ENCODE results near the gene BNIPL.

The BNIPL gene

GRCh38 chr1:151002051-151002450 lies 34.3 kb upstream of the BNIPL start:
- TF ChIP-seq, protein P1, sequence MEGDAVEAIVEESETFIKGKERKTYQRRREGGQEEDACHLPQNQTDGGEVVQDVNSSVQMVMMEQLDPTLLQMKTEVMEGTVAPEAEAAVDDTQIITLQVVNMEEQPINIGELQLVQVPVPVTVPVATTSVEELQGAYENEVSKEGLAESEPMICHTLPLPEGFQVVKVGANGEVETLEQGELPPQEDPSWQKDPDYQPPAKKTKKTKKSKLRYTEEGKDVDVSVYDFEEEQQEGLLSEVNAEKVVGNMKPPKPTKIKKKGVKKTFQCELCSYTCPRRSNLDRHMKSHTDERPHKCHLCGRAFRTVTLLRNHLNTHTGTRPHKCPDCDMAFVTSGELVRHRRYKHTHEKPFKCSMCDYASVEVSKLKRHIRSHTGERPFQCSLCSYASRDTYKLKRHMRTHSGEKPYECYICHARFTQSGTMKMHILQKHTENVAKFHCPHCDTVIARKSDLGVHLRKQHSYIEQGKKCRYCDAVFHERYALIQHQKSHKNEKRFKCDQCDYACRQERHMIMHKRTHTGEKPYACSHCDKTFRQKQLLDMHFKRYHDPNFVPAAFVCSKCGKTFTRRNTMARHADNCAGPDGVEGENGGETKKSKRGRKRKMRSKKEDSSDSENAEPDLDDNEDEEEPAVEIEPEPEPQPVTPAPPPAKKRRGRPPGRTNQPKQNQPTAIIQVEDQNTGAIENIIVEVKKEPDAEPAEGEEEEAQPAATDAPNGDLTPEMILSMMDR (IDR thresholded peaks at IDR 0.05; ENCODE audit: insufficient read depth, low read depth, low read length, missing control alignments) = no peak

DNA sequence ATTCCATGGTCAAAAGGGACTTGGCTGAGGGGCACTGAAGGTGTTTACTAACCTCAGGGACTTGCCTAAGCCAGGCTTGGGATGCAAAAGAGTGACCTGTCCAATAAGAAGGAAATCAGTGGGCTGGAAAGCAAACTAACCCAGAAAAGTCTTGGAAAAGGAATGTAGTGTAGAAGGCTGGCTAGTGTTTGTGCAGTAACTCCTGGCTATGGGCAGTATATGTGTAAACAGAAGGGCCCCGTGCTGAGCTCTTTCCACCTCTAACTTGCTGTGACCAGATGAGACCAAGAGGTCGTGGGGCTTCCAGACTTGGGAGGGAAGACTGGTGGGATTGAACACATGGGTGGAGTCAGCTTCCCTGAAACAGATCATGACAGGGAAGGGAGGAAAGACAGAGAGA lies 33.8 kb upstream of the BNIPL start:
- no peak for DNase-seq (ENCODE audit: low read depth)
- H3K4me3 ChIP-seq (ENCODE audit: low read depth, low read length) = no peak overlapping the region
- TF ChIP-seq, protein P1 (IDR thresholded peaks at IDR 0.05; ENCODE audit: insufficient read depth, low read depth, low read length, missing control alignments) = no peak

More at GRCh38 chr1:151002051-151002450, 34.3 kb upstream of the BNIPL start:
- no peak for DNase-seq (ENCODE audit: low read depth)
- no peak overlapping the region for H3K4me3 ChIP-seq (ENCODE audit: low read depth, low read length)

- H3K4me3 ChIP-seq (ENCODE audit: low read depth, low read length) = no peak overlapping the region
- TF ChIP-seq, protein P1 (IDR thresholded peaks at IDR 0.05; ENCODE audit: insufficient read depth, low read depth, low read length, missing control alignments) = no peak
- no peak for DNase-seq (ENCODE audit: low read depth)
These were observed 33.2 kb upstream of the BNIPL start for GRCh38 chr1:151003180-151003579.

DNA sequence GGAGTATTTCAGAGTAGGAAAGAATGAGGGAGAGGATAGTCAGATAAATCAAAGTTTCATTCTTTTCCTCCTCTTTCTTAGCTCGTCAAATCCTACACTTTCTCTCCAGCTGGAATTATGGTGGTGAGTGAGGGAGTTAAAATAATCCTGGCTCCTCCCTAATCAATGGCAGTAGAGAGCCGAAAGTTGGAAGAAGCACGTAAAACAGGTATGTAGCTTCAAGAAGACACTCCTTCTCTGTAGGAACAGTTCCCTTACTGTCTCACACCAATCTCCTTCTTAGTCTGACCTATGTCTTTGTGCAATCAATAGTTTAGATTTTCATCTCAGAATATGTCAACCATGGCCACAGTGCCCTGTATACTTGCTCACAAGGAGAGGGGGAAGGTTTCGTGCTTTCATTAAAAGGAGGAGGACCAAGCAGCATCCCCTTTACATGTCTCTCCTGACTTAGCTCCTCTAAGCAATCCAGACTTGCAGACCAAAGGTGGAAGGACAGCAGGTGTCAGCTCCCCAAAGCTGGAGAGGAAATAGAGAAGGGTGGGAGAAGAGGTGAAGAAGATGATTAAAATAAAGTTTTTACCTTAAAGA lies 30.6 kb upstream of the BNIPL start:
- no peak for DNase-seq (ENCODE audit: low read depth)
- TF ChIP-seq, protein P1 (IDR thresholded peaks at IDR 0.05; ENCODE audit: insufficient read depth, low read depth, low read length, missing control alignments) = no peak
- peak overlapping the region; percentile 59 for H3K4me3 ChIP-seq (ENCODE audit: low read depth, low read length)

GRCh38 chr1:151006327-151007052 lies 29.9 kb upstream of the BNIPL start, which contains the start of gene MINDY1:
Gene MINDY1 (minus strand): TSS chr1:151006902. CDS start chr1:151002617, 4,285 bp downstream.
- DNase-seq (ENCODE audit: low read depth) = peak; percentile 67
- TF ChIP-seq, protein P1 (IDR thresholded peaks at IDR 0.05; ENCODE audit: insufficient read depth, low read depth, low read length, missing control alignments) = no peak
- peak within 1 kb of the TSS; percentile 59 for H3K4me3 ChIP-seq (ENCODE audit: low read depth, low read length)

DNA sequence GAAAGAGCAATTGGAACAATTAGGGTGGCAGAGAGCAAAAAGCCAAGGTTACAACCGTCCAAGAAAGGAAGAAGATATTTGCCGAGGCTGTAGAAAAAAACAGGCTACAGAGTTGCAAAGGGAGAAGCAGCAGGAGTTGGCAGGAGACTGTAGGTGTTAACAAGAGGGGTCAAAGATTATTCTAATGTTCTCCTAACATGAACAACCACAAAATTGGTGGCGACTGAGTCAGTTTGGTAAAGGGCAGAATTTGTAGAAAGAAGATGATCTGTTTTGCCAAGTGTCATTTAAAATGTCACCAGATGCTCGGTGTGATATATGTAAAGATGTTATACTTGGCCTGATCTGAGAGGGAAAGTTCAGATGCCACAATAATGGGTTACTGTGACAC lies 28.5 kb upstream of the BNIPL start:
- TF ChIP-seq, protein P1 (IDR thresholded peaks at IDR 0.05; ENCODE audit: insufficient read depth, low read depth, low read length, missing control alignments) = no peak
- no peak for DNase-seq (ENCODE audit: low read depth)
- H3K4me3 ChIP-seq (ENCODE audit: low read depth, low read length) = peak overlapping the region; percentile 99

Data from GM12865 (cell line).